ENCODE data around the gene CKS2.

Gene CKS2

DNA sequence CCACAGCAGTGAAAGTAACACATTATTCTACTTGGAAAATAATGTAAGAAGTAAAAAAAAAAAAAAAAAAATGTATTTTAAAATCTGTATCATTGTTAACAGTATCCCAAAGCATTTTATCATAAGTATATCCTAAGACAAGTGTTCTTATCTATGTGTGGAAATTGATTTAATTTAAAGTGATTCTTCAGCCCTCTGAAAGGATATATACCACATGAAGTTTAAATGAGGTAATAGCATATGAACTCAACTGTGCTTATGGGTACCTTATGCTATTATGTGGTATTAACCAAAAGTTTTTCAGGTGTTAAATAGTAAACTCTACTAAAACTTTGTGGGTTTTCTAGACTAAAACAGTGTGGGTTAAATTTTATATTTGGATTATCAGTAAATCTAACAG lies 4.5 kb downstream of the CKS2 start:
- Histone ChIP-seq H3K27me3 (ENCODE audit: low read length) (no peaks in the 10 kb centered on the region), H3K4me2 (ENCODE audit: low read depth, low read length, poor library complexity, severe bottlenecking) (peak overlapping the region; percentile 98), H3K4me3 (ENCODE audit: insufficient read depth, low read length, poor library complexity, severe bottlenecking) (no peak overlapping the region), H4K20me1 (ENCODE audit: low read depth, low read length) (peaks cover 33% of the 10 kb centered on the region), H3K9me3 (ENCODE audit: insufficient read depth, low read length) (no peaks in the 10 kb centered on the region), H3K36me3 (ENCODE audit: low read length) (peaks cover 47% of the 10 kb centered on the region), H3K79me2 (ENCODE audit: insufficient read depth, low read length) (peaks cover 65% of the 10 kb centered on the region), H3K9ac (ENCODE audit: low read length) (no peak overlapping the region), H2AFZ (ENCODE audit: low read depth, low read length, severe bottlenecking) (no peak overlapping the region), H3K9me2 (replicated peaks; ENCODE audit: insufficient read depth, low read length) (no peaks in the 10 kb centered on the region), H3K27ac (ENCODE audit: low read depth, low read length) (peak overlapping the region; percentile 92; the same call in 1 of the 2 replicates), H3F3A (ENCODE audit: insufficient read depth) (peaks cover 73% of the 10 kb centered on the region)
- TF ChIP-seq, protein P1, sequence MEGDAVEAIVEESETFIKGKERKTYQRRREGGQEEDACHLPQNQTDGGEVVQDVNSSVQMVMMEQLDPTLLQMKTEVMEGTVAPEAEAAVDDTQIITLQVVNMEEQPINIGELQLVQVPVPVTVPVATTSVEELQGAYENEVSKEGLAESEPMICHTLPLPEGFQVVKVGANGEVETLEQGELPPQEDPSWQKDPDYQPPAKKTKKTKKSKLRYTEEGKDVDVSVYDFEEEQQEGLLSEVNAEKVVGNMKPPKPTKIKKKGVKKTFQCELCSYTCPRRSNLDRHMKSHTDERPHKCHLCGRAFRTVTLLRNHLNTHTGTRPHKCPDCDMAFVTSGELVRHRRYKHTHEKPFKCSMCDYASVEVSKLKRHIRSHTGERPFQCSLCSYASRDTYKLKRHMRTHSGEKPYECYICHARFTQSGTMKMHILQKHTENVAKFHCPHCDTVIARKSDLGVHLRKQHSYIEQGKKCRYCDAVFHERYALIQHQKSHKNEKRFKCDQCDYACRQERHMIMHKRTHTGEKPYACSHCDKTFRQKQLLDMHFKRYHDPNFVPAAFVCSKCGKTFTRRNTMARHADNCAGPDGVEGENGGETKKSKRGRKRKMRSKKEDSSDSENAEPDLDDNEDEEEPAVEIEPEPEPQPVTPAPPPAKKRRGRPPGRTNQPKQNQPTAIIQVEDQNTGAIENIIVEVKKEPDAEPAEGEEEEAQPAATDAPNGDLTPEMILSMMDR (IDR thresholded peaks at IDR 0.05; ENCODE audit: insufficient read depth, low read length, poor library complexity, severe bottlenecking), result no peak
- TF ChIP-seq EZH2phosphoT487 (conservative IDR thresholded peaks at IDR 0.05; ENCODE audit: low read length), result no peak

GRCh38 chr9:89317282-89317681 lies 6.3 kb downstream of the CKS2 start:
- Histone ChIP-seq H2AFZ (ENCODE audit: low read depth, low read length, severe bottlenecking) (no peak overlapping the region), H3K9me3 (ENCODE audit: insufficient read depth, low read length) (no peaks in the 10 kb centered on the region), H3K9me2 (replicated peaks; ENCODE audit: insufficient read depth, low read length) (no peaks in the 10 kb centered on the region), H3K36me3 (ENCODE audit: low read length) (peaks cover 52% of the 10 kb centered on the region), H3K27ac (ENCODE audit: low read depth, low read length) (peak overlapping the region; percentile 92), H3K79me2 (ENCODE audit: insufficient read depth, low read length) (peaks cover 70% of the 10 kb centered on the region), H3K4me2 (ENCODE audit: low read depth, low read length, poor library complexity, severe bottlenecking) (peak overlapping the region; percentile 97), H3K27me3 (ENCODE audit: low read length) (no peaks in the 10 kb centered on the region), H3F3A (ENCODE audit: insufficient read depth) (peaks cover 70% of the 10 kb centered on the region), H4K20me1 (ENCODE audit: low read depth, low read length) (peaks cover 29% of the 10 kb centered on the region), H3K4me3 (ENCODE audit: insufficient read depth, low read length, poor library complexity, severe bottlenecking) (no peak overlapping the region), H3K9ac (ENCODE audit: low read length) (peak overlapping the region; percentile 79)
- TF ChIP-seq EZH2phosphoT487 (conservative IDR thresholded peaks at IDR 0.05; ENCODE audit: low read length), result no peak
- TF ChIP-seq, protein P1 (IDR thresholded peaks at IDR 0.05; ENCODE audit: insufficient read depth, low read length, poor library complexity, severe bottlenecking), result no peak

DNA sequence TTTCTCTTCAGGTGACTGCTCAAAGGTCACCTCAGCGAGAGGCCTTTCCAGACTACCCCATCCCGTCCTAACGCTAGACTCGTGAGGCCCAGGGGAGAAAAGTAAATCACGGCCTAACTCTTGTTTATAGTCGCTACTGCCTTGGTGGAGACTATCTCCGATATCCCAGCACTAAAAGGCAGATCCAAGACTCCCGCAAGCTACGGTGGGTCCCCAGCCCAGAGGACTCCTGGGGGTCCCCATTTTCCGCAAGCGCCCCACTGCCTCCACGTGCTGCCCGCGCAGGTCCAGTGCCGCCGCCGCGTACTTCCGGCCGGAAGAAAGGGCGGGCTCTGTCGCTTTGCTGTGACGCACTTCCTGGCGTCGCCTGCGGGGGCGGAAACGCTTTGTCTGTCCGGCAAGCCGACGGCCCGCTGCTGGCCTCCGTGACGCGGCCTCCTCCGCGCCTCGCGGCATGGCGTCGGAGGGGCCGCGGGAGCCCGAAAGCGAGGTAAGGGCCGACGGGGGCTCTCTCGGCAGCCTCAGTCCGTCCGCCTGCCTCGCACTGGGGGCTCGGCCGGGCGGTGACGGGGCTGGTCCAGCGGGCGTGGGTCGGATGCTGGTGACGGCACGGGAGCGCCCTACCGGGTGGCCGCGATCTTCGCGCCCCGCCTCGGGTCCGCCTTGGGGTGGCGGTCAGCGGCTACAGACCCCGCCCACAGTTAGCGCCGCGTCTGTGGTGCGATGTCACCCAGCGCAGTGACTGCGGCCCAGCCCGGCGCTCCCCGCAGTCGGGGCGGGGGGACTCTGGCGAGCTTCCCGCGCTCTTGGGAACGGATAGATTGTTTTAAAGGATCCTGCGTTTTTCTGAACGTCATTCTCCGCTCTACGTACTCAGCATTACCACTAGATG lies 7.4 kb downstream of the CKS2 start, which contains the start of gene SECISBP2:
TSS of gene SECISBP2 (plus strand) at position 378 of the 892 bp plus-strand sequence. CDS start at position 455, 77 bp downstream.
- TF ChIP-seq EZH2phosphoT487 (conservative IDR thresholded peaks at IDR 0.05; ENCODE audit: low read length), result no peak
- TF ChIP-seq, protein P1 (IDR thresholded peaks at IDR 0.05; ENCODE audit: insufficient read depth, low read length, poor library complexity, severe bottlenecking), result peak; percentile 66
- H4K20me1 ChIP-seq (ENCODE audit: low read depth, low read length), result peaks cover 18% of the 10 kb centered on the region
- H3K27me3 ChIP-seq (ENCODE audit: low read length), result no peaks in the 10 kb centered on the region
- no peaks in the 10 kb centered on the region for H3K9me2 ChIP-seq (replicated peaks; ENCODE audit: insufficient read depth, low read length)
- H3K79me2 ChIP-seq (ENCODE audit: insufficient read depth, low read length), result peaks cover 70% of the 10 kb centered on the region
- peaks cover 42% of the 10 kb centered on the region for H3K36me3 ChIP-seq (ENCODE audit: low read length)
- peak within 1 kb of the TSS; percentile 92 for H3K27ac ChIP-seq (ENCODE audit: low read depth, low read length)
- H3F3A ChIP-seq (ENCODE audit: insufficient read depth), result peaks cover 59% of the 10 kb centered on the region
- H3K4me2 ChIP-seq (ENCODE audit: low read depth, low read length, poor library complexity, severe bottlenecking), result peak within 1 kb of the TSS; percentile 97
- H2AFZ ChIP-seq (ENCODE audit: low read depth, low read length, severe bottlenecking), result no peak within 1 kb of the TSS
- no peaks in the 10 kb centered on the region for H3K9me3 ChIP-seq (ENCODE audit: insufficient read depth, low read length)
- peak within 1 kb of the TSS; percentile 79 for H3K9ac ChIP-seq (ENCODE audit: low read length)
- peak within 1 kb of the TSS; percentile 91 for H3K4me3 ChIP-seq (ENCODE audit: insufficient read depth, low read length, poor library complexity, severe bottlenecking)

Data from SU-DHL-6 (cell line).